Effector memory CD4-positive, alpha-beta T cell (primary cell): ENCODE results near the gene VWA3A.
"Not testable (repeated sequence)": the region's sequence is repeated elsewhere in the genome, so short reads cannot be mapped to it uniquely, and the experiment has no call there.

Experiments
- DNase-seq, 3 donors: peaks; one replicate each; pipeline ENCODE4 v3.0.0-alpha.2; 2020
- H3K27ac ChIP-seq: 2 replicates; pipeline ENCODE4 v1.7.0; 2013; ENCODE audit warnings: mild to moderate bottlenecking, low read length, moderate library complexity; ENCODE audit not compliant: insufficient read depth, poor library complexity, severe bottlenecking
- H3K27me3 ChIP-seq: replicated peaks from 2 replicates; pipeline ENCODE4 v1.7.0; 2013; ENCODE audit warnings: mild to moderate bottlenecking, low read length; ENCODE audit not compliant: insufficient read depth, control insufficient read depth, poor library complexity, severe bottlenecking
- H3K36me3 ChIP-seq: 2 replicates; pipeline ENCODE4 v1.7.0; 2013; ENCODE audit warnings: mild to moderate bottlenecking, low read length, moderate library complexity; ENCODE audit not compliant: control insufficient read depth, insufficient read depth
- H3K4me1 ChIP-seq: 2 replicates; pipeline ENCODE4 v1.7.0; 2013; ENCODE audit warnings: low read length, mild to moderate bottlenecking; ENCODE audit not compliant: control insufficient read depth, insufficient read depth, poor library complexity, severe bottlenecking
- H3K4me3 ChIP-seq: 2 replicates; pipeline ENCODE4 v1.7.0; 2013; ENCODE audit warnings: low read length, low read depth, mild to moderate bottlenecking; ENCODE audit not compliant: insufficient read depth, poor library complexity, severe bottlenecking
- H3K9me3 ChIP-seq: 2 replicates; pipeline ENCODE4 v1.7.0; 2013; ENCODE audit warnings: mild to moderate bottlenecking, low read length, moderate library complexity; ENCODE audit not compliant: control insufficient read depth

VWA3A gene

DNA sequence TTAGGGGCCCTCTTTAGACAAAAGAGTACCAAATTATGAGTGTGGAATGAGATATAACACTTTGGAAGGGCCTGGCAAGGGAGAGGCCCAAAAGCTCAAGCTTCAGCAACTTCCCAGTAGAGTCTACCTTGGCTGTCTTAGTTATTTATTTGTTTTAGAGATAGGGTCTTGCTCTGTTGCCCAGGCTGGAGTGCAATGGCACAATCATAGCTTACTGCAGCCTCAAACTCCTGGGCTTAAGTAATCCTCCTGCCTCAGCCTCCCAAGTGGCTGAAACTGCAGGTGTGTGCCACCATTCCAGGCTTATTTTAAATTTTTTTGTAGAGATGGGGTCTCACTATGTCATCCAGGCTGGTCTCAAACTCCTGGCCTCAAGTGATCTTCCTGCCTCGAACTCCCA lies 80.3 kb downstream of the VWA3A start:
- H3K27ac ChIP-seq, H3K9me3 ChIP-seq, H3K27me3 ChIP-seq, DNase-seq, H3K36me3 ChIP-seq, H3K4me3 ChIP-seq, H3K4me1 ChIP-seq: not testable (repeated sequence)

DNA sequence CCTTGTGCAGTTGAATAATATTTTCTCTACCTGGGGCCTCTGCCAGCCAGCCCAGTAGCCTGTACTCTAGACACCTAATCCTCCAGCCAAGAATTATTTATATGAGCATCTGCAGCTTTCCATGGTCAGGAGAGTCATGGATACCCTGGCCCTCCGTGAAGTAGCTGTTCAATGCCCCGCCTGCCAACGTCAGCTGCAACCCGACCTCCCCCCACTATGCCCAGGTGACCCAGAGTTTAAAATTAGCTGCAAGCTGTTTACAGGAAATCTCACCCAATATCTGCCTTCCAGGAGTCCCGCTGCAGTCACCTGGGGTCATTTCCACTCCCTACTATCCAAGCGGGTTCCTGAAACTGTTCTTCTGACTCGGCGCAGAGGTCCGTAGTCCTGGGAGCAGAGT lies 82.3 kb downstream of the VWA3A start:
- Histone ChIP-seq H3K9me3 (no peaks in the 10 kb centered on the region), H3K4me1 (no peaks in the 10 kb centered on the region), H3K4me3 (no peak overlapping the region), H3K27me3 (no peaks in the 10 kb centered on the region), H3K36me3 (no peaks in the 10 kb centered on the region), H3K27ac (no peak overlapping the region)
- no peak for DNase-seq

DNA sequence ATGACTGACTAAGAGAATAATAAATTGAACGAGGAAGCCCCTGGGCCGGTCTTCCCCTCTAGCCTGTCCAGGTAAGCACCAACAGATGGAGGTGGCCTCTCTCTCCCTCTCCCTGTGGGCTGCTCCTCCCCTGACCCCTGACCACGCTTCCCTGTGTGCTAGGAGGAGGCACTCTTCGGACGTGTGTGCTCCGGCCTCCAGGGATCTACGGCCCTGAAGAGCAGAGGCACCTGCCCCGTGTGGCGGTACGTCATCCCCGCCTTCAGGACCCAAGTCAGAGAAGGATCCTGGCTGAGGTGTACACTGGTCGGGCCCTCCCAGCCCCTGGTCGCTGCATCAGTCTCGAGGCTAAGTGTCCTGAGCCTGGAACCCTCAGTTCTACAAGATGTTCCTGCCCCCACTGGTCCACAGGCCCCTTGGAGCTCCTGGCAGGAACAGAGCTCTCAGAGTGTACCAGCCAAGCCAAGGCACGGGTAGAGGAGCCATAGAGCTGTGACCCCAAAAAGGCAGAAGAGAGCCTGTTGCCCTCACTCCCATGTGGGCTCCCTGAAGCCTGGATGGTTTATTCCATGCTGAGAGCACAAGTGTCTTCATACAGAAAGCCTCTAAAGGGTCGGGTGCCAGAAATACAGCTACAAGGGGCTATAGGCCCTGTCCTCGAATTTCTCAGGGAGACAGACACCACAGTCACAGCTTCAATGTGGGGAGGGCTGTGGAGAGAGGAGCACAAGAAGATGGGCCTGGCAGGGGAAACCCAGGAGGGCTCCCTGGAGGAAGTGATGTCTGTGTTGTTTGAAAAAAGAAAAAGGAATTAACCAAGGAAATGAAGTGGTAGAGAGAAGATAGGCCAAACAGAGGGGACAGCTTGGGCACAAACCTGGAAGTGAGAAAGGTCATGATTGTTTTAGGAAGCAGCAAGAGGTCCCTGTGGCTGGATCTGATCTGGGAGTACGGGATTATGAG lies 85.9 kb downstream of the VWA3A start:
- Histone ChIP-seq H3K4me1 (no peaks in the 10 kb centered on the region), H3K36me3 (no peaks in the 10 kb centered on the region), H3K27ac (no peak overlapping the region), H3K27me3 (no peaks in the 10 kb centered on the region), H3K4me3 (no peak overlapping the region), H3K9me3 (no peaks in the 10 kb centered on the region)
- DNase-seq: no peak

DNA sequence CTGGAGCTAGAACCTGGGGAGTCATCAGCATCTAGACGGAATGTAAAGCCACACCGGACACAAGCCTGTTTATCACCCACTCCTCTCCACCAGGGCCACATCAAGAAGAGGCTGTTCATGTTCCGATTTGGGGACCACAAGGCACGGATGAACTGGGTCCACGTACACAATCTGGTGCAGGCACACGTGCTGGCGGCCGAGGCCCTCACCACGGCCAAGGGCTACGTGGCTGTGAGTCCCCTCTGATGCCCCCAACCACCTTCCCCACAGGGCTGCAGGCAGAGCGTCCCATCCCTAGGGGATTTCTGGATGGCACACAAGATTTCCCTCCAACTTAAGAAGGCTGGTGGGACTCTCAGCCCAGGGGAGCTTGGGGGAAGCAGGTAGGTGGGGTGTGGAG lies 89.1 kb downstream of the VWA3A start:
- Histone ChIP-seq H3K4me3 (no peak overlapping the region), H3K27ac (no peak overlapping the region), H3K27me3 (no peaks in the 10 kb centered on the region), H3K36me3 (no peaks in the 10 kb centered on the region), H3K4me1 (no peaks in the 10 kb centered on the region), H3K9me3 (no peaks in the 10 kb centered on the region)
- no peak for DNase-seq

DNA sequence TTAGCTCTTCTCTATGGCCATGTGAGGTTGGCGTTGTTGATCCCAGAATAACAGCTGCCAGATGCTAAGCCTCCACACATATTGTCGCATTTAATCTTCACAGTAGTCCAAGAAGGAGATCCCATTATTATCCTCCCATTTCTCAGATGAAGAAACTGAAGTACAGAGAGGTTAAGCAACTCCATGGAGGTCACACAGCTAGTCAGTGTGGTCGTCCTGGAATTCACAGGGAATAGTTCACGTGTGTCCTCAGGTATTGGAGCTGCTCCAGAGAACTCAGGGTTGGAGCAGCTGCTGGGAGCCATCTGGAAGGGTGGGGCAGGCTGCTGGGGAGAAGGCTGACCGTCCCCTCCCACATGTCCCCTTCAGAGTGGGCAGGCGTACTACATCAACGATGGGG lies 89.5 kb downstream of the VWA3A start:
- Histone ChIP-seq H3K4me3 (no peak overlapping the region), H3K27ac (no peak overlapping the region), H3K9me3 (no peaks in the 10 kb centered on the region), H3K4me1 (no peaks in the 10 kb centered on the region), H3K36me3 (no peaks in the 10 kb centered on the region), H3K27me3 (no peaks in the 10 kb centered on the region)
- DNase-seq: no peak

DNA sequence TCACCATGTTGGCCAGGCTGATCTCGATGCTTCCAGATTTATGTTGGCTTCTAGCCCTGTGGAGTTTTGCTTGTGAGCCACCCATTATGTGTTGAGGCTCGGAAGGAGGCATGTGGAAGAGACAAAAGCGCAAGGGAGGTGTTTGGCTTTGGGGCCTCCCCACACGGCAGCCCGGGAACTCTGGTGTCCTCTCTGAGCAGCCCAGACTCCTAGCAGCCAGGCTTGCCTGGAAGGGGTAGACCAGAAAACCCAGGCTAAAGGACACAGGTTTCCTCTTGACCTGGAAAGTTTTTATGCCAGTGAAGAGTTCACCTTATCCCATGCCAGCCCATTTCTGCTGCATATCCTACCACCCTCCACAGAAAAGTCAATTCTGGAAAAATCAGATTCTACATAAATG lies 91.0 kb downstream of the VWA3A start:
- Histone ChIP-seq H3K36me3 (no peaks in the 10 kb centered on the region), H3K4me1 (peaks cover 6% of the 10 kb centered on the region), H3K4me3 (no peak overlapping the region), H3K27me3 (no peaks in the 10 kb centered on the region), H3K27ac (no peak overlapping the region), H3K9me3 (no peaks in the 10 kb centered on the region)
- DNase-seq: no peak

DNA sequence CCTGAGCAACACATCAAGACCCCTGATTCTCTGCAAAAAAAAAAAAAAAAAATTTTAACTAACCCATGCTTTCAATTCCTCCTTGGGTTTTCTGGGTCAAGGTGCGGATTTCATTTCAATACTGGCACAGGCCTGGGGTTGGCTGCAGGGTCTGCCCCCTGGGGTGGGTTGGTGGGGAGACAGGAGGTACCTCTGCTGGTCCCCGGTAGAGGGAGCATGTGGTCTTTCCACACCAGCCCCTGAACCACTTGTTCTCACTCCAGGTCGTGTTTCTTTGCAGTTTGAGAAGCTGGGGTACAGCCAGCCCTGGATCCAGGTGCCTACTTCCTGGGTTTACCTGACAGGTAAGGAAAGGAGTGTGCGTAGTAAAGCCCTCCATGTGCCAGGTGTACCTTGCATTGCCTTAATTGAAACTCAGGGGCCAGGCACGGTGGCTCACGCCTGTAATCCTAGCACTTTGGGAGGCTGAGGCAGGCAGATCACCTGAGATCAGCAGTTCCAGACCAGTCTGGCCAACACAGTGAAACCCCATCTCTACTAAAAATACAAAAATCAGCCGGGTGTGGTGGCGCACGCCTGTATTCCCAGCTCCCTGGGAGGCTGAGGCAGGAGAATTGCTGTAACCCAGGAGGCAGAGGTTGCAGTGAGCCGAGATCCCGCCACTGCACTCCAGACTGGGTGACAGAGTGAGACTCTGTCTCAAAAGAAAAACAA lies 91.7 kb downstream of the VWA3A start:
- no peaks in the 10 kb centered on the region for H3K27me3 ChIP-seq
- peaks cover 11% of the 10 kb centered on the region for H3K4me1 ChIP-seq
- H3K36me3 ChIP-seq: no peaks in the 10 kb centered on the region
- H3K9me3 ChIP-seq: no peaks in the 10 kb centered on the region
- no peak overlapping the region for H3K27ac ChIP-seq
- DNase-seq: no peak
- no peak overlapping the region for H3K4me3 ChIP-seq

DNA sequence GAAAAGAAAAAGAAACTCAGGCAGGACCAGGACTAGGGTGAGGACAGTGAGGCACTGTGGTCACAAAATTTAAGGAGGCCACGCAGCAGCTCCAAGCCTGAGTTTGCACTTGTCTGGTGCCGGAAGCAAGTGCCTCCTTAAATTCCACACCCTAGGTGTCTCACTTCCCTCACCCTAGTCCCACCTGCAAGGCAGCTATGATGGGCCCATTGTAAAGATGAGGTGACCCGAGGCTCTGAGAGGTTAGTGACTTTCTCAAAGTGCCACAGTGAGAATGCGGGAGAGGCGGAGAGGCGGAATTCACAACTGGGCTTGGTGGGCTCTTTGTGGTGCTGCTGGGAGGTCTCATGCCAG lies 92.3 kb downstream of the VWA3A start:
- H3K27me3 ChIP-seq: no peaks in the 10 kb centered on the region
- H3K9me3 ChIP-seq: no peaks in the 10 kb centered on the region
- H3K4me1 ChIP-seq: peaks cover 16% of the 10 kb centered on the region
- H3K36me3 ChIP-seq: no peaks in the 10 kb centered on the region
- H3K4me3 ChIP-seq: no peak overlapping the region
- DNase-seq: no peak
- H3K27ac ChIP-seq: no peak overlapping the region

DNA sequence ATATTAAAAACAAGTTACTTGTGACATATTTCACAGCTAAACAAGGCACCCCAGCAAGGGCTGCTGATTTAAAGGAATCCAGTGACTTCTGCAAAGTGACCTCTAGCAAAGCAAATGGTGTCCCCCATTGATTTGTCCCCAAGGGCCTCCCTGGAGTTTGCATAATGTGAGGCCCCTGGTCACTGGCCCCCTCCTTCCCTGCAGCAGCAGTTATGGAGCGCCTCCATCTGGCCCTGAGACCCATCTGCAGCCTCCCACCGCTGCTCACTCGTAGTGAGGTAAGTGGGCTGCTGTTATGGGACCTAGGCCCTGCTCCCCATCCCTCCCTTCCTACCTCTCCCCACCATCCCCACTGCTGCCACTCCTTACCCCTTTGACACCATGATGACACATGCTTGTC lies 94.2 kb downstream of the VWA3A start:
- H3K27me3 ChIP-seq: no peaks in the 10 kb centered on the region
- no peaks in the 10 kb centered on the region for H3K36me3 ChIP-seq
- no peak overlapping the region for H3K27ac ChIP-seq
- H3K4me3 ChIP-seq: no peak overlapping the region
- H3K4me1 ChIP-seq: peaks cover 29% of the 10 kb centered on the region
- no peak for DNase-seq
- H3K9me3 ChIP-seq: no peaks in the 10 kb centered on the region

DNA sequence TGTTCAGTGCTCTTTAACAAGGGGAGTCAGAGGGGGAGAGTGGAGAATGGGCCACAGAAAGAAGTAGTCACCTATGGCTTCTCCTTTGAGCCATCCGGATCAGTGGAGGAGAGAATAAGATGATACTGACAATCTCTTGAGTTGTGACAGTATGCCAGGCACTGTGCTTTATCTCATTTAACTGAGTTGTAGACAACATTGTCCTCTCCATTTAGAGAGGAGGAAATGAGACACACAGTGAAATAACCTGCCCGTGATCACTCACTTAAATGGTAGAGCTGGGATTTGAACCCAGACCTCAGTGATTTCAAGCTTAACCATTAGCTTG lies 95.9 kb downstream of the VWA3A start:
- peak overlapping the region; percentile 99 for H3K27ac ChIP-seq
- no peak for DNase-seq
- H3K4me3 ChIP-seq: no peak overlapping the region
- H3K27me3 ChIP-seq: no peaks in the 10 kb centered on the region
- H3K9me3 ChIP-seq: no peaks in the 10 kb centered on the region
- no peaks in the 10 kb centered on the region for H3K36me3 ChIP-seq
- H3K4me1 ChIP-seq: peaks cover 42% of the 10 kb centered on the region
